Thyroid gland (tissue), 4 donors: ENCODE data around the gene GDAP1L1. TPM values are rescaled to one million over a fixed set of nuclear protein-coding genes. Genes with fewer than 3 reads are reported as not detected.
A peak's percentile ranks its signal among the peaks of the same experiment; 100 is the strongest.

Experiments
- DNase-seq, 2 donors: peaks; one replicate each; pipeline ENCODE4 v3.0.0-alpha.2; 2019
- H3K27ac ChIP-seq, 3 donors: fragments of 200-600 bp; sonication (generic); 1 replicate in 2 of 3; 2 replicates in 1 of 3; pipeline ENCODE4 v1.5.1; 2016 to 2019; ENCODE audit warnings: mild to moderate bottlenecking in 1 of 3, moderate library complexity in 1 of 3
- H3K27me3 ChIP-seq: fragments of 200-600 bp; sonication (generic); one replicate; pipeline ENCODE4 v1.5.1; 2019
- H3K36me3 ChIP-seq, 2 donors: fragments of 200-600 bp; sonication (generic); one replicate each; pipeline ENCODE4 v1.5.1; 2016 to 2019
- H3K4me1 ChIP-seq, 2 donors: fragments of 200-600 bp; sonication (generic); one replicate each; pipeline ENCODE4 v1.5.1; 2017 to 2019
- H3K4me3 ChIP-seq, 3 donors: fragments of 200-600 bp; sonication (generic); replicated peaks in 1 of 3; 1 replicate in 2 of 3; 2 replicates in 1 of 3; pipeline ENCODE4 v1.5.1; 2016; ENCODE audit warnings: mild to moderate bottlenecking in 1 of 3
- H3K9me3 ChIP-seq: fragments of 200-600 bp; sonication (generic); one replicate; pipeline ENCODE4 v1.5.1; 2017
- POLR2A ChIP-seq, 2 donors: fragments of 450-650 bp; IDR thresholded peaks; one replicate each; pipeline ENCODE4 v1.6.1; 2017; ENCODE audit warnings: antibody characterized with exemption in 2 of 2, mild to moderate bottlenecking in 2 of 2, moderate library complexity in 1 of 2
- WGBS, 2 donors: methylation state at CpG; one replicate each; pipeline ENCODE4 v1.1.5; 2017; 5-methylcytosine and 5-hydroxymethylcytosine counted together
- intact Hi-C: fragments of 100-400 bp; cut with DNase I; formaldehyde crosslinking; loops from one replicate; pipeline ENCODE4 v1.15.1; 2023
- total RNA-seq, 4 donors: library from RNA; depleted of rRNA; stranded (reverse); fragments of >200 nt; gene quantifications; one replicate each; pipeline ENCODE4 v1.2.3, GENCODE V29; 2016
- TF ChIP-seq, protein P1 (sequence below), 6 experiments: fragments of 200-600 bp in 3 of 6; fragments of 450-650 bp in 3 of 6; sonication (generic) in 3 of 6; IDR thresholded peaks; one replicate each; pipeline ENCODE4 v1.5.1; 2016 to 2019; ENCODE audit warnings: antibody characterized with exemption in 6 of 6, mild to moderate bottlenecking in 2 of 6, inconsistent platforms in 1 of 6, moderate library complexity in 1 of 6

Gene GDAP1L1
- total RNA-seq, 4 donors from 2014 or later: 0.29 TPM; not detected in 3

DNA sequence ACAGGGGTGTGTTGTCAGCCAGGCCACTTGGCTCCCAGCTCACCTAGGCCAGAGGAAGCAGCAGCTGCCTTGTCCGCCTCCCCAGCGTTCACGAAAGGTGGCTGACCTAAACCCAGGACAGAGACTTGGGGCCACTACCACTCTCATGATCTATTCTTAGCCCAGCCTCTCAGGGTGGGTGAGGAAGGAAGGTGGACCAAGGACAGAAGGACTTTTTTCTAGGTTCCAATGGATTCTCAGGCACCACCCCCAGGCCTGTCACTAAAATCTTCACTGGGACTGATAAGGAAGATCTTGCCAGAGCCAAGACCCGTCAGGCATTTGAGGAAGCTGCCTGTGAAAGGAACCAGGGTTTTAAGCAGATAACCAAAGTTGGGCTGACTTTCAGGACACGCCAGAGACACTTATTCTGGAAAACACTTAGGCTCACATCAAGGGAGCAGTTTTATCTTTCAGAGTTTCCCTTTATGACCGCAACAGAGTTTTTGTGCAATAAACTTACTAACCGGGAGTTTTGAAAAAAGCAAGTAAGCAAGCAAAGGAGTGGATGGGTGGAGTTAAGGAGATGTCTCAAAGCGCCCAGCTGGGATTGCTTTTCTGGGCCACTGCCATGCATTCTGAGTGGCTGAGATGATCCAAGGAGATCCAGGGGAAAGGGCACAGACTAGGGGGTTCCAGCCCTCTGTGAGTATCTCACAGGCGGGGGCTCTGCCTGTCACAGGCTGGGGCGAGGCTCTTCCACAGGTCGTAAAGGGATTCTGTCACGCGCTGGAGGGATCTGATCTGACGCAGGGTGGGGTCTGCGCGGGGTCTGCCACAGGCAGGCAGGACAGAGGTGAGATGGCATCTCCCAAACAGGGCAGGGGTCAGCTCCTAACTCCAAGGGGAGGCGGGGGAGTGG, 62.9 kb downstream of the GDAP1L1 start:
- DNase-seq: peak; percentile 47 to 48
- no peaks in the 10 kb centered on the region for H3K9me3 ChIP-seq

DNA sequence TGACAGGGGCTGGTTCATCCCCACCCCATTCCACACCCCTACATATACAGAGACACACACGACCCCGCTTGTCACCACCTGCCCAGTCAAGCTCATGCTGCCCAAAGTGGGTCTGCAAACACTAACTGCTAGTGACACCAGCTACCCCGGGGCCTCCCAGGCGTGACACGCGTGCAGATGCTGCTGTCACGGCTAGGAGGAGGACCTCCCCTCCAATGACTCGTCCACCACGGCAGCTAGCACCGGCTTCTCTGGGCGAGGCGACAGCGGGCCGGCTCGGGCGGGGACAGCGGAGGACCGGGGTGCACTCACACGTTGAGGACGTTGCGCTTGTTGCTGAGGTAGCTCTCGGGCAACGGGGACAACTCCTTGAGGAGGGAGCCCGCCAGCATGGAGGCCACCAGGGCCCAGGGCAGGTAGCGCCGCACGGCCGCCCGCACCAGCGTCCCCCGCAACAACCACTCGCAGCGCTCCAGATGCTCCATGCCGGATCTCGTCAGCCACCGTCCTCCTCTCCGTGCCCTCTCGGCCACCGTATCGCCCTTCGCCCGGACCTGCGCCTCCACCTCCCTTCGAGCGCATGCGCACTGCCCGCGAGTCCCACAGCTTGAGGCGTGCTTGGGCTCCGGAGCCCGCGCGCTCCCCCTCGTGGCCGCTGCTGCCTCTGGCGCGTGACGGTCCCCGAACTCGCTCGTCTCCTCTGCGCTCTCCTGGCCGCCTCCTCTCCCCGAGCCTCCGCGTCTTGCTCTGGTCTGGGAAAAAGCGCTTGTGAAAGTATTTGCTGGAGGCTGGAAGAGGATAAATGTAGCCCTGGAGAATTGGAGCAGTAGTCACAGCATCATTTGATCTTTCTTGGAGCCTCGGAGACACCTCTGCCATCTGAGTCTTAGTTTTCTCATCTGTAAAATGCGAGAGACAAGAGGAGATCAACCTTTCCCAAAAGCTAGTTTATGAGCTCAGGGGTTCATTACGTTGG, 63.8 kb downstream of the GDAP1L1 start, which contains the start of gene FITM2:
Gene FITM2, minus strand, starts transcription at position 539 of the 976 bp plus-strand sequence. Its CDS starts 54 bp downstream, at position 485.
- TF ChIP-seq, protein P1, sequence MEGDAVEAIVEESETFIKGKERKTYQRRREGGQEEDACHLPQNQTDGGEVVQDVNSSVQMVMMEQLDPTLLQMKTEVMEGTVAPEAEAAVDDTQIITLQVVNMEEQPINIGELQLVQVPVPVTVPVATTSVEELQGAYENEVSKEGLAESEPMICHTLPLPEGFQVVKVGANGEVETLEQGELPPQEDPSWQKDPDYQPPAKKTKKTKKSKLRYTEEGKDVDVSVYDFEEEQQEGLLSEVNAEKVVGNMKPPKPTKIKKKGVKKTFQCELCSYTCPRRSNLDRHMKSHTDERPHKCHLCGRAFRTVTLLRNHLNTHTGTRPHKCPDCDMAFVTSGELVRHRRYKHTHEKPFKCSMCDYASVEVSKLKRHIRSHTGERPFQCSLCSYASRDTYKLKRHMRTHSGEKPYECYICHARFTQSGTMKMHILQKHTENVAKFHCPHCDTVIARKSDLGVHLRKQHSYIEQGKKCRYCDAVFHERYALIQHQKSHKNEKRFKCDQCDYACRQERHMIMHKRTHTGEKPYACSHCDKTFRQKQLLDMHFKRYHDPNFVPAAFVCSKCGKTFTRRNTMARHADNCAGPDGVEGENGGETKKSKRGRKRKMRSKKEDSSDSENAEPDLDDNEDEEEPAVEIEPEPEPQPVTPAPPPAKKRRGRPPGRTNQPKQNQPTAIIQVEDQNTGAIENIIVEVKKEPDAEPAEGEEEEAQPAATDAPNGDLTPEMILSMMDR (IDR thresholded peaks at IDR 0.05): peak; percentile 85 to 98 (median 93)
- peak in 1 of 2 donors; percentile 68 for TF ChIP-seq POLR2A (IDR thresholded peaks at IDR 0.05)
- Histone ChIP-seq H3K4me3 (peak within 1 kb of the TSS; percentile 78 to 99 (median 88)), H3K4me1 (peaks cover 10 to 12% of the 10 kb centered on the region in 2 donors), H3K9me3 (no peaks in the 10 kb centered on the region), H3K27ac (peak within 1 kb of the TSS; percentile 11 to 80 (median 78)), H3K27me3 (no peaks in the 10 kb centered on the region), H3K36me3 (no peaks in the 10 kb centered on the region)
- 4 to 5% methylated on average over 23 to 33 of the region's 70 CpGs for WGBS, 2 donors
- DNase-seq: peak; percentile 98 to 99
- intact Hi-C loops: loop anchor here (2.0 to 10.0 kb wide), 2 partner anchors 94 to 196 kb away; no protein-coding TSS in a partner anchor

More for the DNA sequence above, 62.9 kb downstream of the GDAP1L1 start:
- H3K4me3 ChIP-seq: peak overlapping the region; percentile 78 to 99 (median 88)
- peak overlapping the region in 2 of 3 donors; percentile 78 to 80 for H3K27ac ChIP-seq
- intact Hi-C loops: loop anchor here (2.0 to 10.0 kb wide), 2 partner anchors 93 to 195 kb away; no protein-coding TSS in a partner anchor
- 19 to 30% methylated on average over 12 to 17 of the region's 17 CpGs for WGBS, 2 donors
- H3K4me1 ChIP-seq: peaks cover 10 to 12% of the 10 kb centered on the region in 2 donors
- TF ChIP-seq, protein P1 (IDR thresholded peaks at IDR 0.05): no peak
- TF ChIP-seq POLR2A (IDR thresholded peaks at IDR 0.05): no peak
- no peaks in the 10 kb centered on the region for H3K36me3 ChIP-seq
- no peaks in the 10 kb centered on the region for H3K27me3 ChIP-seq

DNA sequence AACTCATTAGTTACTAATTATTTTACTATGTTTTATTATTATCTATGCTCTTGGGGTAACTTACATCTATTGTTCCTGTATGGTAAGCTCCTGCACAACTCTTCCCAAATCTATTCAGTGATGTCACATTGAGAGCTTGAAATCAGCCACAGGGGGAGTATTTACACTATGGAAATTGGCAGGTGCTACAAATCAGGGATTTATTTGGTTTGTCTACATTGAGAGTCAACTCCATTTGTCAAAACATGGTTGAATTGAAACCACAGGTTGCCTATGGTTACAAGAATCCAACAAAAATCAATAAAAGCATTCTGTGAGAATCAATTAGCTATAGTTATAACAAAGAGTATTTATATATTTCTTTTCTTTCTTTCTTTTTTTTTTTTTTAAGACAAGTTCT, 67.8 kb downstream of the GDAP1L1 start:
- Histone ChIP-seq H3K4me3 (no peak overlapping the region), H3K9me3 (no peaks in the 10 kb centered on the region), H3K27ac (no peak overlapping the region), H3K4me1 (peaks cover 6 to 7% of the 10 kb centered on the region in 2 donors), H3K27me3 (no peaks in the 10 kb centered on the region), H3K36me3 (no peaks in the 10 kb centered on the region)
- DNase-seq: no peak
- TF ChIP-seq, protein P1 (IDR thresholded peaks at IDR 0.05): no peak
- TF ChIP-seq POLR2A (IDR thresholded peaks at IDR 0.05): no peak
- intact Hi-C loops: loop anchor here (10.0 kb wide), 1 partner anchor 200 kb away; no protein-coding TSS in a partner anchor

DNA sequence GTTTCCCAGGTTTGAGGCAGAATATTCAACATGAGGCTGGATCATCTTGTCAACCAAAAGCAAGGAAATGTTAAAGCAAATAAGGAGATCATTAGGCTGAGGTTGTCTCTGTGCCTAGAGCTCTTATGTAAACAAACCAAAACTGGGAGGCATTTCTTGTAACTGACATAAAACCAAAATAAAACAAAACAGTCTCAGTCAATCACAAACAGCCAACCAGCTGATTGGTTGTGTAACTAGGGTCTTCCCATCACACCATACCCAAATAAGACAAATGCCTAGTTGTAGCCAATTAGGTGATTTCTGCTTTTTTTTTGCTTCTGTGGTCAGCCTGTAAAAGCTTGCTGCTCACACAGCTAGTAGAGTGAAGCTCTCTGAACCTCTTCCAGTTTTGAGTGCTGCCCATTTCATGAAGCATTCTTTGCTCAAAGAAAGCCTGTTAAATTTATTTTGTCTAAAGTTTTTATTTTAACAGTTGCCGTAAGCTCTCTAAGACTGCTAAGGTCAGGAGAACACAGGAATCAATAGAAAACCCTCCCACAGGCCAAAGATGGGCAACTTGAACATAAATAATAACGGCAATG, 72.8 kb downstream of the GDAP1L1 start:
- intact Hi-C loops: loop anchor here (10.0 kb wide), 1 partner anchor 205 kb away; no protein-coding TSS in a partner anchor
- H3K9me3 ChIP-seq: no peaks in the 10 kb centered on the region
- no peaks in the 10 kb centered on the region for H3K27me3 ChIP-seq
- WGBS, 2 donors: 87 to 89% methylated on average over 2 of the region's 2 CpGs
- no peak overlapping the region for H3K27ac ChIP-seq
- TF ChIP-seq, protein P1 (IDR thresholded peaks at IDR 0.05): no peak
- no peak for TF ChIP-seq POLR2A (IDR thresholded peaks at IDR 0.05)
- no peak for DNase-seq
- no peak overlapping the region for H3K4me3 ChIP-seq
- H3K36me3 ChIP-seq: no peaks in the 10 kb centered on the region
- no peaks in the 10 kb centered on the region for H3K4me1 ChIP-seq
